PC-3 (cell line): Measurements from ENCODE around the gene GRIK1.

Experiments used
- CTCF ChIP-seq: fragments of 300-600 bp; sonication (generic); conservative IDR thresholded peaks from 2 replicates; pipeline ENCODE4 v1.5.1; 2017; ENCODE audit warnings: antibody characterized with exemption, low read depth, mild to moderate bottlenecking, low read length
- EZH2phosphoT487 ChIP-seq: fragments of 300-600 bp; sonication (generic); IDR thresholded peaks from 2 replicates; pipeline ENCODE4 v1.6.1; 2018; ENCODE audit warnings: mild to moderate bottlenecking, antibody characterized with exemption, low read length, borderline replicate concordance

- TF ChIP-seq CTCF (no peak), EZH2phosphoT487 (no peak)
These were observed 272.1 kb downstream of the GRIK1 start for GRCh38 chr21:29667651-29668050.
